Suprapubic skin (tissue), 4 donors: ENCODE measurements around the gene PPP1R1A.

ENCODE experiments used
- CTCF ChIP-seq, 2 donors: fragments of 200-600 bp in 1 of 2; fragments of 450-650 bp in 1 of 2; sonication (generic) in 1 of 2; IDR thresholded peaks; one replicate each; pipeline ENCODE4 v1.5.1; 2016 to 2019; ENCODE audit warnings: antibody characterized with exemption in 2 of 2, mild to moderate bottlenecking in 1 of 2, moderate library complexity in 1 of 2
- EP300 ChIP-seq: sonication (generic); formaldehyde crosslinking; IDR thresholded peaks from one replicate; pipeline ENCODE4 v1.6.1; 2017; ENCODE audit warnings: antibody characterized with exemption
- POLR2AphosphoS5 ChIP-seq, 3 donors: sonication (generic); formaldehyde crosslinking; IDR thresholded peaks; one replicate each; pipeline ENCODE4 v1.6.1; 2017; ENCODE audit warnings: antibody characterized with exemption in 3 of 3

- TF ChIP-seq CTCF (IDR thresholded peaks at IDR 0.05) = no peak
- no peak for TF ChIP-seq EP300
- no peak for TF ChIP-seq POLR2AphosphoS5 (IDR thresholded peaks at IDR 0.05)
Measured at GRCh38 chr12:54581412-54581811, 7.0 kb downstream of the PPP1R1A start.
